ENCODE results near the gene SDHAF1.
A peak's percentile ranks its signal among the peaks of the same experiment; 100 is the strongest.

SDHAF1 gene

GRCh38 chr19:36009633-36010379, 14.8 kb downstream of the SDHAF1 start:
- peaks cover 26% of the 10 kb centered on the region for H3K4me1 Mint-ChIP-seq
- H3K27me3 Mint-ChIP-seq (ENCODE audit: low read depth): peaks cover 16% of the 10 kb centered on the region
- peak overlapping the region; percentile 76 to 79 (median 76) for H3K4me3 Mint-ChIP-seq
- TF ChIP-seq, protein P1, sequence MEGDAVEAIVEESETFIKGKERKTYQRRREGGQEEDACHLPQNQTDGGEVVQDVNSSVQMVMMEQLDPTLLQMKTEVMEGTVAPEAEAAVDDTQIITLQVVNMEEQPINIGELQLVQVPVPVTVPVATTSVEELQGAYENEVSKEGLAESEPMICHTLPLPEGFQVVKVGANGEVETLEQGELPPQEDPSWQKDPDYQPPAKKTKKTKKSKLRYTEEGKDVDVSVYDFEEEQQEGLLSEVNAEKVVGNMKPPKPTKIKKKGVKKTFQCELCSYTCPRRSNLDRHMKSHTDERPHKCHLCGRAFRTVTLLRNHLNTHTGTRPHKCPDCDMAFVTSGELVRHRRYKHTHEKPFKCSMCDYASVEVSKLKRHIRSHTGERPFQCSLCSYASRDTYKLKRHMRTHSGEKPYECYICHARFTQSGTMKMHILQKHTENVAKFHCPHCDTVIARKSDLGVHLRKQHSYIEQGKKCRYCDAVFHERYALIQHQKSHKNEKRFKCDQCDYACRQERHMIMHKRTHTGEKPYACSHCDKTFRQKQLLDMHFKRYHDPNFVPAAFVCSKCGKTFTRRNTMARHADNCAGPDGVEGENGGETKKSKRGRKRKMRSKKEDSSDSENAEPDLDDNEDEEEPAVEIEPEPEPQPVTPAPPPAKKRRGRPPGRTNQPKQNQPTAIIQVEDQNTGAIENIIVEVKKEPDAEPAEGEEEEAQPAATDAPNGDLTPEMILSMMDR (IDR thresholded peaks at IDR 0.05; ENCODE audit: unreplicated experiment in 3 of 3): no peak
- peak overlapping the region in 2 of 3 experiments; percentile 26 to 57 for H3K27ac Mint-ChIP-seq
- peaks cover 9% of the 10 kb centered on the region for H3K36me3 Mint-ChIP-seq (ENCODE audit: low read depth)
- no peaks in the 10 kb centered on the region for H3K9me3 Mint-ChIP-seq

GRCh38 chr19:36010402-36010801, 15.4 kb downstream of the SDHAF1 start:
- no peak overlapping the region for H3K27ac Mint-ChIP-seq
- TF ChIP-seq, protein P1 (IDR thresholded peaks at IDR 0.05; ENCODE audit: unreplicated experiment in 3 of 3): no peak
- peak overlapping the region; percentile 76 to 79 (median 76) for H3K4me3 Mint-ChIP-seq
- H3K4me1 Mint-ChIP-seq: peaks cover 26% of the 10 kb centered on the region
- H3K36me3 Mint-ChIP-seq (ENCODE audit: low read depth): peaks cover 7% of the 10 kb centered on the region
- H3K9me3 Mint-ChIP-seq: no peaks in the 10 kb centered on the region
- H3K27me3 Mint-ChIP-seq (ENCODE audit: low read depth): peaks cover 16% of the 10 kb centered on the region

DNA sequence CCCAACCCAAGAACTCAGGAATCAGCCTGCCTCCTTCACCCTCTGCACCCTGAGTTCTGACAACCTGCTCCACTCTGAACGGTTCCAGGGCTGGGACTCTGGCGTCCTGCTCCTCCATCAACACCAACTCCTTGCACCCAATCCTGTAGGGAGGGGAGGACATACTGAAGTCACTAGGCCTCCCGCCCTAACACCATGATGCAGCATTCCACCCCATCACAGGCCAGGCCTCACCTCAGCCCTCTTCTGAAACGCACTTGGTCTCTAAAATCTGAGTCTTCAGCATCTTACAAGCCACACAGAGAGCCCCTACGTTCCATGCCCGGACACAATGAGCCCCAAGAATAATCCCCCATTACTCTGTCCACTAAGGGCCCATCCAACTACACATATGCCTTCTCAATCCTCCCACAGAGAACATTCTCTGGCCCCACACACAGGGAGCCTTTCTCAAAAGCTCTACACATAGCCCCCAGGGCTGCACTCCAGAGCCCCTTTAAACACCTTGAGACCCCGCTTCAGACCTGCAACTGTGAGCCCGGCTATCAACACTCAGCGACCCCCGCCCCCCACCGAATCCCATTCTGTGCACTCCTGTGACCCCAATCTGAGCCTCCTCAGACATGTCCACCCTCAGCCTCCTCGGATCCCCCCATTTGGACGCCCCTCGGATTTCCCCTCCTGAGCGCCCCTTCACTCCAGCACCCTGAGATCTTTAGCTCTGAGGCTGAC, 18.5 kb downstream of the SDHAF1 start:
- TF ChIP-seq, protein P1 (IDR thresholded peaks at IDR 0.05; ENCODE audit: unreplicated experiment in 3 of 3): no peak
- peaks cover 28% of the 10 kb centered on the region for H3K36me3 Mint-ChIP-seq (ENCODE audit: low read depth)

GRCh38 chr19:36014012-36014924, 19.3 kb downstream of the SDHAF1 start, which contains the start of gene ALKBH6:
TSS of gene ALKBH6 (minus strand) at chr19:36014213. CDS start at chr19:36013397, 816 bp downstream.
- H3K9me3 Mint-ChIP-seq: no peaks in the 10 kb centered on the region
- peaks cover 22% of the 10 kb centered on the region for H3K4me1 Mint-ChIP-seq
- H3K36me3 Mint-ChIP-seq (ENCODE audit: low read depth): peaks cover 32% of the 10 kb centered on the region
- peaks cover 7% of the 10 kb centered on the region for H3K27me3 Mint-ChIP-seq (ENCODE audit: low read depth)
- H3K4me3 Mint-ChIP-seq: peak within 1 kb of the TSS; percentile 94 to 96 (median 95)
- TF ChIP-seq, protein P1 (IDR thresholded peaks at IDR 0.05; ENCODE audit: unreplicated experiment in 3 of 3): no peak
- peak within 1 kb of the TSS; percentile 10 to 89 (median 43) for H3K27ac Mint-ChIP-seq

More for the DNA sequence above, 18.5 kb downstream of the SDHAF1 start:
- peaks cover 26% of the 10 kb centered on the region for H3K4me1 Mint-ChIP-seq
- no peaks in the 10 kb centered on the region for H3K9me3 Mint-ChIP-seq
- H3K27ac Mint-ChIP-seq: peak overlapping the region; percentile 10 to 89 (median 43)
- H3K4me3 Mint-ChIP-seq: peak overlapping the region; percentile 94 to 96 (median 95)
- peaks cover 11% of the 10 kb centered on the region for H3K27me3 Mint-ChIP-seq (ENCODE audit: low read depth)

DNA sequence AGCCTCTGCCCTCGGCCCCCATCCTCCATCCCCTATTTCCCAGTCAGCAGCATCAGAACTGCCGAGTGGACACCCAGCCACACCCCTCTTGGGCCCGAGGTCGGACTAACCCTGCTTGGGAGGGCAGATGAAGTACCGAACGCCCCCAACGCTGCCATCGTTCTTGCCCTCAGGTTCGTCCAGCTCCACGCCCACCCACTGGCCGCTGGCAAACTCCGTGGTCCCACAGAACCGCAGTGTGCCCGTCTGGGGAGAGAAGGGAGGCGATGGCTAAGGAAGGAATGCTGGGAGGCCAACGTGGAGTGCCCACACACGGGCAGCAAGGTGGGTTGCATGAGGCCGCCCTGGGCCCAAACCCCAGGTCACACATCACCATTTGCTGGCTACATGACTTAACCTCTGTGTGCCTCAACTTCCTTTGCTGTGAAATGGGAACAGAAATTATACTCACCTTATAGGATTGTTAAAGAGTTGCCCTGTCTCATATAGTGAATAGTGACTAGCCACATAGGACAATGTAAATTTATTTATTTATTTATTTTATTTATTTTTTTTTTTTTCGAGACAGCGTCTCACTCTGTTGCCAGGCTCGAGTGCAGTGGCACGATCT, 24.2 kb downstream of the SDHAF1 start:
- no peaks in the 10 kb centered on the region for H3K9me3 Mint-ChIP-seq

More for the DNA sequence above, 24.2 kb downstream of the SDHAF1 start:
- H3K36me3 Mint-ChIP-seq (ENCODE audit: low read depth): peaks cover 51% of the 10 kb centered on the region
- H3K4me3 Mint-ChIP-seq: no peak overlapping the region
- H3K27me3 Mint-ChIP-seq (ENCODE audit: low read depth): no peaks in the 10 kb centered on the region
- TF ChIP-seq, protein P1 (IDR thresholded peaks at IDR 0.05; ENCODE audit: unreplicated experiment in 3 of 3): no peak
- no peak overlapping the region for H3K27ac Mint-ChIP-seq
- peaks cover 7% of the 10 kb centered on the region for H3K4me1 Mint-ChIP-seq

Data from nephron (organoid).